K562 (cell line): Measurements from ENCODE around the gene CABLES1. TPM values are rescaled to one million over a fixed set of nuclear protein-coding genes. Genes with fewer than 3 reads are reported as not detected.

ENCODE experiments used
- BHLHE40 ChIP-seq: IDR thresholded peaks from 2 replicates; pipeline ENCODE4 v1.6.1; 2011; ENCODE audit warnings: low read length, improper control_type of control experiment
- EZH2 ChIP-seq: IDR thresholded peaks from 2 replicates; pipeline ENCODE4 v1.6.1; 2012; ENCODE audit warnings: low read depth, mild to moderate bottlenecking, inconsistent platforms, low read length, borderline replicate concordance
- FOSL1 ChIP-seq: fragments of 200-800 bp; sonication (Bioruptor generic); conservative IDR thresholded peaks from 2 replicates; pipeline ENCODE4 v1.6.1; 2016; ENCODE audit warnings: missing genetic modification characterization, missing compliant biosample characterization
- HEY1 ChIP-seq: fragments of 250-450 bp; sonication (Bioruptor Pico); IDR thresholded peaks from 2 replicates; pipeline ENCODE4 v1.5.0; 2020; ENCODE audit warnings: mild to moderate bottlenecking, moderate library complexity, borderline replicate concordance
- KAT2B ChIP-seq: IDR thresholded peaks from one replicate; pipeline ENCODE4 v1.6.1; 2012; ENCODE audit warnings: low read depth, mild to moderate bottlenecking, control low read depth, inconsistent platforms, low read length, moderate library complexity
- MAFK ChIP-seq: IDR thresholded peaks from 2 replicates; pipeline ENCODE4 v1.6.1; 2011; ENCODE audit warnings: low read length, improper control_type of control experiment
- MCM2 ChIP-seq: fragments of 450-650 bp; IDR thresholded peaks from 2 replicates; pipeline ENCODE4 v1.6.1; 2017; ENCODE audit warnings: low read depth, mild to moderate bottlenecking
- MTA1 ChIP-seq: fragments of 450-650 bp; IDR thresholded peaks from 2 replicates; pipeline ENCODE4 v1.6.1; 2017; ENCODE audit warnings: borderline replicate concordance
- POU5F1 ChIP-seq: fragments of 150-350 bp; IDR thresholded peaks from 2 replicates; pipeline ENCODE4 v1.6.1; 2014; ENCODE audit warnings: borderline replicate concordance, low read length, low read depth, mild to moderate bottlenecking; ENCODE audit not compliant: partially characterized antibody
- TAF7 ChIP-seq: fragments of 450-650 bp; IDR thresholded peaks from 2 replicates; pipeline ENCODE4 v1.6.1; 2016; ENCODE audit warnings: missing genetic modification characterization, missing compliant biosample characterization
- TARDBP ChIP-seq: fragments of 450-650 bp; IDR thresholded peaks from 2 replicates; pipeline ENCODE4 v1.6.1; 2016
- TRIM24 ChIP-seq, 2 experiments: fragments of 450-650 bp; IDR thresholded peaks; 2 replicates each; pipeline ENCODE4 v1.6.1; 2016
- YY1 ChIP-seq, 3 experiments: IDR thresholded peaks; 2 replicates each; pipeline ENCODE4 v1.6.1; 2011; ENCODE audit warnings: low read length in 2 of 3, mild to moderate bottlenecking in 2 of 3, moderate library complexity in 2 of 3, borderline replicate concordance in 1 of 3, control low read depth in 1 of 3, low read depth in 1 of 3; ENCODE audit not compliant: insufficient read depth in 3 of 3, insufficient replicate concordance in 2 of 3, control insufficient read depth in 1 of 3, insufficient read length in 1 of 3; ENCODE audit errors: extremely low read depth in 1 of 3
- ZFP1 ChIP-seq: fragments of 450-650 bp; formaldehyde crosslinking; IDR thresholded peaks from 2 replicates; pipeline ENCODE4 v1.4.0; 2020; ENCODE audit warnings: mild to moderate bottlenecking, mixed read lengths
- ZKSCAN8 ChIP-seq: fragments of 200-800 bp; sonication (Bioruptor generic); IDR thresholded peaks from 2 replicates; pipeline ENCODE4 v1.6.1; 2016; ENCODE audit warnings: missing genetic modification characterization, missing compliant biosample characterization
- ZNF224 ChIP-seq: sonication (generic); formaldehyde crosslinking; IDR thresholded peaks from 2 replicates; pipeline ENCODE4 v1.8.0; 2022; ENCODE audit warnings: mild to moderate bottlenecking, missing genetic modification reagents
- ZNF263 ChIP-seq: sonication (generic); formaldehyde crosslinking; IDR thresholded peaks from 2 replicates; pipeline ENCODE4 v1.8.0; 2022; ENCODE audit warnings: mild to moderate bottlenecking, missing genetic modification reagents, borderline replicate concordance
- ZNF584 ChIP-seq: fragments of 200-800 bp; sonication (Bioruptor generic); IDR thresholded peaks from 2 replicates; pipeline ENCODE4 v1.6.1; 2016; ENCODE audit warnings: low read depth, mild to moderate bottlenecking, missing genetic modification characterization, missing compliant biosample characterization
- polyA plus RNA-seq, 8 experiments: library from polyadenylated mRNA; depleted of rRNA in 4 of 8; stranded (reverse) in 5 of 8; unstranded in 3 of 8; fragments of >200 nt; fragmentation: Nextera tagmentation in 2 of 8; fragmentation: Illumina TruSeq in 1 of 8; extraction: Ambion mirVana in 2 of 8; extraction: Trizol in 1 of 8; gene quantifications; 2 replicates each; pipeline versions ENCODE4 v1.2.1 to v1.2.3, GENCODE V29; 2011 to 2014; ENCODE audit warnings: inconsistent platforms in 1 of 8, missing spikeins in 1 of 8
- total RNA-seq, 7 experiments: library from RNA; depleted of rRNA in 6 of 7; stranded (reverse); fragments of >200 nt in 6 of 7; fragmentation: Illumina TruSeq in 2 of 7; extraction: Trizol in 2 of 7; gene quantifications; 2 replicates each; pipeline versions ENCODE4 v1.2.1 to v1.2.3, GENCODE V29; 2011 to 2021; ENCODE audit warnings: low replicate concordance in 1 of 7
- TF ChIP-seq, protein P1 (sequence below): fragments of 450-650 bp; formaldehyde crosslinking; IDR thresholded peaks from 2 replicates; pipeline ENCODE4 v1.4.0; 2020; ENCODE audit warnings: mild to moderate bottlenecking, moderate library complexity
- TF ChIP-seq, protein P2 (sequence below): fragments of 450-650 bp; IDR thresholded peaks from 2 replicates; pipeline ENCODE4 v1.6.1; 2017; ENCODE audit warnings: antibody characterized with exemption, mild to moderate bottlenecking
- TF ChIP-seq, protein P3 (sequence below): IDR thresholded peaks from 2 replicates; pipeline ENCODE4 v1.6.1; 2011; ENCODE audit warnings: borderline replicate concordance, low read depth, mild to moderate bottlenecking, moderate library complexity, low read length; ENCODE audit not compliant: insufficient read depth, poor library complexity, severe bottlenecking

The CABLES1 gene
- total and polyA plus RNA-seq, 9 of the 15 experiments (the other 6 are each of a cell fraction or from before 2014, with no cell fraction given), result 0.04 to 0.10 (median 0.06) TPM; not detected in 3

DNA sequence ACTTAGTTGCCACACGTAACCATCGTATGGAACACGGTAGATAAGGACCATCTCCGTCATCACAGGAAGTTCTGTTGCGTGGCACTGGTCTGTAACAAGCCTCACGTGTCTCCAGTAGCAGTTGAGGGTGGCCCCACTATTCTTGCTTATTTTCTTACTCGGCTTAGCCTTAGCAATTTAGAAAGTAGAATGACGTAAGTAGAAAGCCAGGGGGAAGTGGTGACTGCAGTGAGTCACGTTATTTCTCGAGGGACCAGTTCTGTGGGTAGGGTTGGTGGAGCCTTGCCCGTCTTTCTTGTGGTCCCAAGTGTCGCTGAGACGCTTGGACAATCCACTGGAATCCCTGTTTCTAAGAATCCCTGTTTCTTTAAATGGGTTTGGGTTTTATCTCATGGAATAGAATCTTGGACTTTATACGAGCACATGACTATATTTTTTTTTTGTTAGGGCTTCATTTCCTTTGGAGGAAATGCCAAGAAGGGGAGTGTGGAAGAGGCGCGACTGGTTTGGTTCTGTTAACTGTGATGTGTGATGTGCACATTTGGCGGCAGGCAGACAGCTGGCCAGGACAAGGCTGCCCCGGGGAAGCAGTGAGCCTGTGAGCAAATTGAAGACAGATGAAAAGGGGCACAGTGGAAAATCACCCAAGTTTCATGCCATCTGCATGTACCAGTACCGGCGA lies 96.2 kb downstream of the CABLES1 start (continued):
- TF ChIP-seq, protein P1, sequence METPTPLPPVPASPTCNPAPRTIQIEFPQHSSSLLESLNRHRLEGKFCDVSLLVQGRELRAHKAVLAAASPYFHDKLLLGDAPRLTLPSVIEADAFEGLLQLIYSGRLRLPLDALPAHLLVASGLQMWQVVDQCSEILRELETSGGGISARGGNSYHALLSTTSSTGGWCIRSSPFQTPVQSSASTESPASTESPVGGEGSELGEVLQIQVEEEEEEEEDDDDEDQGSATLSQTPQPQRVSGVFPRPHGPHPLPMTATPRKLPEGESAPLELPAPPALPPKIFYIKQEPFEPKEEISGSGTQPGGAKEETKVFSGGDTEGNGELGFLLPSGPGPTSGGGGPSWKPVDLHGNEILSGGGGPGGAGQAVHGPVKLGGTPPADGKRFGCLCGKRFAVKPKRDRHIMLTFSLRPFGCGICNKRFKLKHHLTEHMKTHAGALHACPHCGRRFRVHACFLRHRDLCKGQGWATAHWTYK, result no peak
- TF ChIP-seq YY1 (IDR thresholded peaks at IDR 0.05; ENCODE audit: borderline replicate concordance in 1 of 3, control insufficient read depth in 1 of 3, extremely low read depth in 1 of 3, insufficient read depth in 3 of 3, insufficient read length in 1 of 3, insufficient replicate concordance in 2 of 3, low read depth in 1 of 3, low read length in 2 of 3) (no peak), ZFP1 (no peak), ZNF224 (no peak), POU5F1 (no peak), FOSL1 (tag) (peak; percentile 66), TARDBP (no peak), ZKSCAN8 (0 out of 2 replicates have a peak, but pooled peaks have one; percentile 44), MTA1 (no peak), HEY1 (CRISPR knock-in tag) (no peak), TRIM24 (IDR thresholded peaks at IDR 0.05) (no peak), KAT2B (no peak), BHLHE40 (peak; percentile 87), ZNF584 (peak; percentile 99), TAF7 (no peak), ZNF263 (CRISPR knock-in tag) (no peak), MCM2 (no peak), MAFK (no peak), EZH2 (no peak)
- TF ChIP-seq, protein P2, sequence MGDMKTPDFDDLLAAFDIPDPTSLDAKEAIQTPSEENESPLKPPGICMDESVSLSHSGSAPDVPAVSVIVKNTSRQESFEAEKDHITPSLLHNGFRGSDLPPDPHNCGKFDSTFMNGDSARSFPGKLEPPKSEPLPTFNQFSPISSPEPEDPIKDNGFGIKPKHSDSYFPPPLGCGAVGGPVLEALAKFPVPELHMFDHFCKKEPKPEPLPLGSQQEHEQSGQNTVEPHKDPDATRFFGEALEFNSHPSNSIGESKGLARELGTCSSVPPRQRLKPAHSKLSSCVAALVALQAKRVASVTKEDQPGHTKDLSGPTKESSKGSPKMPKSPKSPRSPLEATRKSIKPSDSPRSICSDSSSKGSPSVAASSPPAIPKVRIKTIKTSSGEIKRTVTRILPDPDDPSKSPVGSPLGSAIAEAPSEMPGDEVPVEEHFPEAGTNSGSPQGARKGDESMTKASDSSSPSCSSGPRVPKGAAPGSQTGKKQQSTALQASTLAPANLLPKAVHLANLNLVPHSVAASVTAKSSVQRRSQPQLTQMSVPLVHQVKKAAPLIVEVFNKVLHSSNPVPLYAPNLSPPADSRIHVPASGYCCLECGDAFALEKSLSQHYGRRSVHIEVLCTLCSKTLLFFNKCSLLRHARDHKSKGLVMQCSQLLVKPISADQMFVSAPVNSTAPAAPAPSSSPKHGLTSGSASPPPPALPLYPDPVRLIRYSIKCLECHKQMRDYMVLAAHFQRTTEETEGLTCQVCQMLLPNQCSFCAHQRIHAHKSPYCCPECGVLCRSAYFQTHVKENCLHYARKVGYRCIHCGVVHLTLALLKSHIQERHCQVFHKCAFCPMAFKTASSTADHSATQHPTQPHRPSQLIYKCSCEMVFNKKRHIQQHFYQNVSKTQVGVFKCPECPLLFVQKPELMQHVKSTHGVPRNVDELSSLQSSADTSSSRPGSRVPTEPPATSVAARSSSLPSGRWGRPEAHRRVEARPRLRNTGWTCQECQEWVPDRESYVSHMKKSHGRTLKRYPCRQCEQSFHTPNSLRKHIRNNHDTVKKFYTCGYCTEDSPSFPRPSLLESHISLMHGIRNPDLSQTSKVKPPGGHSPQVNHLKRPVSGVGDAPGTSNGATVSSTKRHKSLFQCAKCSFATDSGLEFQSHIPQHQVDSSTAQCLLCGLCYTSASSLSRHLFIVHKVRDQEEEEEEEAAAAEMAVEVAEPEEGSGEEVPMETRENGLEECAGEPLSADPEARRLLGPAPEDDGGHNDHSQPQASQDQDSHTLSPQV, result no peak
- TF ChIP-seq, protein P3, sequence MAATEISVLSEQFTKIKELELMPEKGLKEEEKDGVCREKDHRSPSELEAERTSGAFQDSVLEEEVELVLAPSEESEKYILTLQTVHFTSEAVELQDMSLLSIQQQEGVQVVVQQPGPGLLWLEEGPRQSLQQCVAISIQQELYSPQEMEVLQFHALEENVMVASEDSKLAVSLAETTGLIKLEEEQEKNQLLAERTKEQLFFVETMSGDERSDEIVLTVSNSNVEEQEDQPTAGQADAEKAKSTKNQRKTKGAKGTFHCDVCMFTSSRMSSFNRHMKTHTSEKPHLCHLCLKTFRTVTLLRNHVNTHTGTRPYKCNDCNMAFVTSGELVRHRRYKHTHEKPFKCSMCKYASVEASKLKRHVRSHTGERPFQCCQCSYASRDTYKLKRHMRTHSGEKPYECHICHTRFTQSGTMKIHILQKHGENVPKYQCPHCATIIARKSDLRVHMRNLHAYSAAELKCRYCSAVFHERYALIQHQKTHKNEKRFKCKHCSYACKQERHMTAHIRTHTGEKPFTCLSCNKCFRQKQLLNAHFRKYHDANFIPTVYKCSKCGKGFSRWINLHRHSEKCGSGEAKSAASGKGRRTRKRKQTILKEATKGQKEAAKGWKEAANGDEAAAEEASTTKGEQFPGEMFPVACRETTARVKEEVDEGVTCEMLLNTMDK, result no peak
